Endothelial cell of umbilical vein (primary cell): Measurements from ENCODE around the gene TSHZ1. TPM values are rescaled to one million over a fixed set of nuclear protein-coding genes. Genes with fewer than 3 reads are reported as not detected.

ENCODE experiments used
- BruUV-seq: library from RNA; stranded (reverse); fragments of 400-500 nt; replicated peaks from 2 replicates; lab custom pipeline; 2021; lab: Mats Ljungman, UMichigan
- CTCF ChIA-PET: fragments of 300-600, 350-600 bp; sonication (Branson Sonifier 250); formaldehyde crosslinking; loops from one replicate; lab custom pipeline; 2021; ENCODE audit warnings: antibody characterized with exemption, inconsistent platforms; lab: Charles Lee
- POLR2A ChIA-PET: fragments of 300-600, 350-600 bp; sonication (Branson Sonifier 250); formaldehyde crosslinking; loops from one replicate; lab custom pipeline; 2021; ENCODE audit warnings: antibody characterized with exemption, inconsistent platforms; lab: Charles Lee
- DNase-seq: peaks from one replicate; pipeline ENCODE4 v3.0.0-alpha.2; 2011; ENCODE audit warnings: low read depth, low spot score
- FAIRE-seq: peaks from 2 replicates; lab custom pipeline; 2011; peaks lifted over from hg19 to GRCh38; lab: Jason Lieb, UNC
- H2AFZ ChIP-seq: 2 replicates; pipeline ENCODE4 v1.6.0; 2012; ENCODE audit warnings: low read depth, low read length, control low read depth, inconsistent platforms
- H3K27ac ChIP-seq: 2 replicates; pipeline ENCODE4 v1.5.1; 2011; ENCODE audit warnings: low read depth, mild to moderate bottlenecking, control low read depth, low read length, moderate library complexity; ENCODE audit not compliant: insufficient read depth
- H3K27me3 ChIP-seq, 2 experiments: 2 replicates each; pipeline versions ENCODE4 v1.6.0 to v1.6.1; 2011; ENCODE audit warnings: low read length in 2 of 2, mixed read lengths in 1 of 2; ENCODE audit not compliant: control insufficient read depth in 2 of 2, insufficient read depth in 2 of 2
- H3K36me3 ChIP-seq, 2 experiments: 2 replicates in 1 of 2; 3 replicates in 1 of 2; pipeline ENCODE4 v1.5.1; 2011; ENCODE audit warnings: low read length in 2 of 2, mild to moderate bottlenecking in 1 of 2, moderate library complexity in 1 of 2; ENCODE audit not compliant: control insufficient read depth in 2 of 2, insufficient read depth in 2 of 2; ENCODE audit errors: extremely low read depth in 1 of 2
- H3K4me1 ChIP-seq: 3 replicates; pipeline ENCODE4 v1.5.1; 2011; ENCODE audit warnings: mild to moderate bottlenecking, low read length; ENCODE audit not compliant: control insufficient read depth, insufficient read depth; ENCODE audit errors: extremely low read depth
- H3K4me2 ChIP-seq: 2 replicates; pipeline ENCODE4 v1.6.1; 2011; ENCODE audit warnings: low read length, control low read depth, mixed read lengths; ENCODE audit not compliant: insufficient read depth
- H3K4me3 ChIP-seq, 3 experiments: fragments of 200-600 bp in 1 of 3; sonication (generic), shearing (Covaris generic) in 1 of 3; replicated peaks in 1 of 3; 2 replicates each; pipeline ENCODE4 v1.5.1; 2011 to 2016; ENCODE audit warnings: control low read depth in 3 of 3, low read length in 3 of 3, mild to moderate bottlenecking in 2 of 3, inconsistent platforms in 1 of 3, low read depth in 1 of 3, moderate library complexity in 1 of 3; ENCODE audit not compliant: insufficient read depth in 1 of 3
- H3K79me2 ChIP-seq: 2 replicates; pipeline ENCODE4 v1.6.0; 2012; ENCODE audit warnings: low read length, inconsistent platforms; ENCODE audit not compliant: control insufficient read depth, insufficient read depth
- H3K9ac ChIP-seq: replicated peaks from 2 replicates; pipeline ENCODE3; 2011; ENCODE audit warnings: low read length, control low read depth; ENCODE audit not compliant: insufficient read depth; ENCODE audit errors: extremely low read depth
- H3K9me1 ChIP-seq: replicated peaks from 3 replicates; pipeline ENCODE4 v1.6.0; 2011; ENCODE audit warnings: mild to moderate bottlenecking, low read length; ENCODE audit not compliant: control insufficient read depth, insufficient read depth; ENCODE audit errors: extremely low read depth
- H3K9me3 ChIP-seq: replicated peaks from 2 replicates; pipeline ENCODE4 v1.5.1; 2012; ENCODE audit warnings: low read length, inconsistent platforms; ENCODE audit not compliant: control insufficient read depth, insufficient read depth
- H4K20me1 ChIP-seq: replicated peaks from 2 replicates; pipeline ENCODE3; 2011; ENCODE audit warnings: mild to moderate bottlenecking, low read length; ENCODE audit not compliant: control insufficient read depth, insufficient read depth; ENCODE audit errors: extremely low read depth
- EZH2 ChIP-seq: IDR thresholded peaks from 2 replicates; pipeline ENCODE4 v1.6.1; 2012; ENCODE audit warnings: borderline replicate concordance, low read depth, mild to moderate bottlenecking, moderate library complexity, low read length, inconsistent platforms; ENCODE audit not compliant: severe bottlenecking
- FOS ChIP-seq: IDR thresholded peaks from 2 replicates; pipeline ENCODE4 v1.6.1; 2011; ENCODE audit warnings: mild to moderate bottlenecking, low read length, moderate library complexity, borderline replicate concordance; ENCODE audit not compliant: insufficient read depth
- GATA2 ChIP-seq: IDR thresholded peaks from 2 replicates; pipeline ENCODE4 v1.7.0; 2011; ENCODE audit warnings: low read depth, mild to moderate bottlenecking, moderate library complexity, mixed read lengths, low read length; ENCODE audit not compliant: insufficient read length, insufficient read depth
- JUN ChIP-seq: IDR thresholded peaks from 2 replicates; pipeline ENCODE4 v1.6.1; 2011; ENCODE audit warnings: borderline replicate concordance, low read depth; ENCODE audit not compliant: insufficient read length, insufficient read depth
- MYC ChIP-seq: IDR thresholded peaks from one replicate; pipeline ENCODE4 v1.6.1; 2011; ENCODE audit warnings: mild to moderate bottlenecking, low read depth, low read length
- POLR2A ChIP-seq: IDR thresholded peaks from 2 replicates; pipeline ENCODE4 v1.6.1; 2012; ENCODE audit warnings: low read depth, mild to moderate bottlenecking, control low read depth, low read length
- POLR2AphosphoS5 ChIP-seq: IDR thresholded peaks from 2 replicates; pipeline ENCODE4 v1.6.1; 2012; ENCODE audit warnings: low read depth, mild to moderate bottlenecking, control low read depth, low read length, moderate library complexity; ENCODE audit not compliant: insufficient read depth
- dilution Hi-C: fragments of 300-500 bp; cut with MboI; formaldehyde crosslinking; loops from one replicate; pipeline ENCODE4 v1.15.0; 2019; ENCODE audit warnings: low sequenced_read_pairs; ENCODE audit not compliant: extremely low pct_ligation_motif_present
- intact Hi-C: fragments of 100-400 bp; cut with micrococcal nuclease; formaldehyde crosslinking; loops from one replicate; pipeline ENCODE4 v1.10.0; 2022
- polyA plus RNA-seq, 4 experiments: library from polyadenylated mRNA; depleted of rRNA in 3 of 4; stranded (reverse) in 3 of 4; unstranded in 1 of 4; fragments of >200 nt; gene quantifications; 2 replicates each; pipeline versions ENCODE4 v1.2.1 to v1.2.3, GENCODE V29; 2011 to 2012; ENCODE audit warnings: missing spikeins in 1 of 4
- total RNA-seq: library from RNA; stranded (reverse); gene quantifications from 2 replicates; pipeline ENCODE4 v1.2.3, GENCODE V29; 2021
- TF ChIP-seq, protein P1 (sequence below), 2 donors: IDR thresholded peaks; 1 replicate in 1 of 2; 2 replicates in 1 of 2; pipeline ENCODE4 v1.5.1; 2011; ENCODE audit warnings: low read length in 2 of 2, mild to moderate bottlenecking in 2 of 2, moderate library complexity in 2 of 2, control low read depth in 1 of 2, inconsistent platforms in 1 of 2, low read depth in 1 of 2; ENCODE audit not compliant: insufficient read depth in 1 of 2; ENCODE audit errors: extremely low read depth in 1 of 2
- TF ChIP-seq, protein P2 (sequence below): IDR thresholded peaks from 2 replicates; pipeline ENCODE4 v1.6.1; 2011; ENCODE audit not compliant: insufficient read depth, insufficient read length

Gene TSHZ1
- total and polyA plus RNA-seq, 2 donors (not counting 3 experiments of a cell fraction or from before 2014, with no cell fraction given), result 4.2 to 10.2 TPM

DNA sequence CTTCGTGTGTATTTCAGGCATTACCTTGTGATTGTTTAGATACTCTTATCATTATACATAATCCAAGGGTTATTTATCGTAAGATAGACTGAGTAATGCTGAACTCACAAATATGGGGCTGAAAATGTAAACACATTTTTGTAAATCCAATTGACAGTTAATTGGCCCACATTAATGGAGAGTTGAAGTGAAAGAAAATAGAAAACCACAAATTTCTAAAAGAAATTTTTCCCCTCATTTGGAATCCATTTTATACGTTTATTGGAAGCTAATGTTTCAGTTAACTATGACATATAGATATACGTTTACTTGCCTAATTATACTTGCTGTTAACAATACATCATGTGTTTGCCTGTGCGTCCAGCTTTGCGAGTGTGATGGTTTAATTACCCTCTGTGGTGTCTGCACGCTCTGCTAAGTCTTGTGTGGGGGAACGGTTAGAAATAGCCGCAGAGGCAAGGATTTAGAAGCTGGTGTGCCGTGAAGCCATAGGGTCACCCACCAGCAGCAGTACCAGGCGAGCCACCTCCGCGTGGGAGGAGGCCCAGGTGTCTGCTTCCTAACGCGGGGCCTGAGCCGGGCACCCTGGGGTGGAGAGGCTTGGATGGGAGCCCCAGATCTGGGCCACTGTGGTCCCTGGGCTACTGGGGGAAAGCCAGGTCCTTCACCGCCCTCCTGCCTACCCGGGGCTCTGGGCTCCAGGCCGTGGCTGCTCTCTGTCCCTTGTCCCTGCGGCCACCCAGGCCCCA lies 38.0 kb downstream of the TSHZ1 start:
- dilution Hi-C loops, result no loop called here
- H3K4me1 ChIP-seq, result peaks cover 28% of the 10 kb centered on the region
- H3K27me3 ChIP-seq, result no peaks in the 10 kb centered on the region
- BruUV-seq, result no TSS peak
- intact Hi-C loops, result no loop called here
- H3K27ac ChIP-seq, result peak overlapping the region; percentile 78
- H3K9me3 ChIP-seq, result no peaks in the 10 kb centered on the region
- peaks cover 17% of the 10 kb centered on the region for H3K79me2 ChIP-seq
- H4K20me1 ChIP-seq, result no peaks in the 10 kb centered on the region
- CTCF ChIA-PET, result interaction anchor here (1.0 to 1.2 kb wide), 3 partner anchors 32 to 353 kb away, joined by 3 to 4 read pairs (median 3); no protein-coding TSS in a partner anchor
- peak overlapping the region; percentile 78 for H3K9ac ChIP-seq
- POLR2A ChIA-PET, result no interaction called here
- no peak for FAIRE-seq
- H2AFZ ChIP-seq, result peak overlapping the region; percentile 65
- DNase-seq, result no peak
- H3K4me3 ChIP-seq, result peak overlapping the region in 1 of 3 experiments; percentile 79
- H3K36me3 ChIP-seq, result no peaks in the 10 kb centered on the region
- TF ChIP-seq, protein P1, sequence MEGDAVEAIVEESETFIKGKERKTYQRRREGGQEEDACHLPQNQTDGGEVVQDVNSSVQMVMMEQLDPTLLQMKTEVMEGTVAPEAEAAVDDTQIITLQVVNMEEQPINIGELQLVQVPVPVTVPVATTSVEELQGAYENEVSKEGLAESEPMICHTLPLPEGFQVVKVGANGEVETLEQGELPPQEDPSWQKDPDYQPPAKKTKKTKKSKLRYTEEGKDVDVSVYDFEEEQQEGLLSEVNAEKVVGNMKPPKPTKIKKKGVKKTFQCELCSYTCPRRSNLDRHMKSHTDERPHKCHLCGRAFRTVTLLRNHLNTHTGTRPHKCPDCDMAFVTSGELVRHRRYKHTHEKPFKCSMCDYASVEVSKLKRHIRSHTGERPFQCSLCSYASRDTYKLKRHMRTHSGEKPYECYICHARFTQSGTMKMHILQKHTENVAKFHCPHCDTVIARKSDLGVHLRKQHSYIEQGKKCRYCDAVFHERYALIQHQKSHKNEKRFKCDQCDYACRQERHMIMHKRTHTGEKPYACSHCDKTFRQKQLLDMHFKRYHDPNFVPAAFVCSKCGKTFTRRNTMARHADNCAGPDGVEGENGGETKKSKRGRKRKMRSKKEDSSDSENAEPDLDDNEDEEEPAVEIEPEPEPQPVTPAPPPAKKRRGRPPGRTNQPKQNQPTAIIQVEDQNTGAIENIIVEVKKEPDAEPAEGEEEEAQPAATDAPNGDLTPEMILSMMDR (IDR thresholded peaks at IDR 0.05; ENCODE audit: extremely low read depth in 1 of 2, insufficient read depth in 1 of 2, low read depth in 1 of 2, low read length in 2 of 2), result no peak
- TF ChIP-seq JUN (no peak), EZH2 (no peak), POLR2A (no peak), GATA2 (no peak), POLR2AphosphoS5 (no peak), FOS (no peak), MYC (no peak)
- TF ChIP-seq, protein P2, sequence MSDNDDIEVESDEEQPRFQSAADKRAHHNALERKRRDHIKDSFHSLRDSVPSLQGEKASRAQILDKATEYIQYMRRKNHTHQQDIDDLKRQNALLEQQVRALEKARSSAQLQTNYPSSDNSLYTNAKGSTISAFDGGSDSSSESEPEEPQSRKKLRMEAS, result no peak
- H3K4me2 ChIP-seq, result peak overlapping the region; percentile 95
- no peaks in the 10 kb centered on the region for H3K9me1 ChIP-seq
